ENCODE results near the gene BDNF. TPM values are rescaled to one million over a fixed set of nuclear protein-coding genes. Genes with fewer than 3 reads are reported as not detected.

The BDNF gene
- total RNA-seq, 1 experiment from 2014 or later, result 8.3 TPM

GRCh38 chr11:27718346-27718862 lies 18.1 kb upstream of the BDNF start:
- CTCF ChIA-PET, result interaction anchor here (0.6 to 1.2 kb wide), 4 partner anchors 10 to 937 kb away, joined by 3 to 4 read pairs (median 4); no protein-coding TSS in a partner anchor
- peak; percentile 48 for DNase-seq
- no peaks in the 10 kb centered on the region for H3K9me3 Mint-ChIP-seq (ENCODE audit: low read depth, unreplicated experiment)
- no peak for TF ChIP-seq CTCF (IDR thresholded peaks at IDR 0.05; ENCODE audit: unreplicated experiment)
- H3K4me3 Mint-ChIP-seq (ENCODE audit: low read depth, unreplicated experiment), result peak overlapping the region; percentile 89
- H3K4me1 Mint-ChIP-seq (ENCODE audit: low read depth, unreplicated experiment), result peaks cover 15% of the 10 kb centered on the region
- H3K27me3 Mint-ChIP-seq (ENCODE audit: unreplicated experiment), result peaks cover 56% of the 10 kb centered on the region
- intact Hi-C loops (cut with micrococcal nuclease; ENCODE audit: unreplicated experiment), result loop anchor here (5.0 kb wide), 1 partner anchor 119 kb away; no protein-coding TSS in a partner anchor
- peaks cover 26% of the 10 kb centered on the region for H3K36me3 Mint-ChIP-seq (ENCODE audit: insufficient read depth, unreplicated experiment)
- no TSS peak for BruUV-seq (replicated peaks)
- H3K27ac Mint-ChIP-seq (ENCODE audit: unreplicated experiment), result peak overlapping the region; percentile 82

- Mint-ChIP-seq H3K4me3 (ENCODE audit: low read depth, unreplicated experiment) (peak overlapping the region; percentile 89), H3K9me3 (ENCODE audit: low read depth, unreplicated experiment) (no peaks in the 10 kb centered on the region), H3K27me3 (ENCODE audit: unreplicated experiment) (peaks cover 50% of the 10 kb centered on the region), H3K4me1 (ENCODE audit: low read depth, unreplicated experiment) (peaks cover 15% of the 10 kb centered on the region), H3K27ac (ENCODE audit: unreplicated experiment) (no peak overlapping the region), H3K36me3 (ENCODE audit: insufficient read depth, unreplicated experiment) (peaks cover 26% of the 10 kb centered on the region)
- BruUV-seq (replicated peaks), result no TSS peak
- DNase-seq, result no peak
- intact Hi-C loops (cut with micrococcal nuclease; ENCODE audit: unreplicated experiment), result loop anchor here (5.0 kb wide), 1 partner anchor 119 kb away; no protein-coding TSS in a partner anchor
- CTCF ChIA-PET, result interaction anchor here (0.6 to 1.3 kb wide), 8 partner anchors 18 to 1739 kb away, joined by 3 to 7 read pairs (median 3); partner anchors contain the start of gene BDNF
- TF ChIP-seq CTCF (IDR thresholded peaks at IDR 0.05; ENCODE audit: unreplicated experiment), result no peak
Observed at GRCh38 chr11:27717801-27718229, 17.6 kb upstream of the BDNF start.

GRCh38 chr11:27717377-27717776 lies 17.1 kb upstream of the BDNF start:
- intact Hi-C loops (cut with micrococcal nuclease; ENCODE audit: unreplicated experiment), result loop anchor here (5.0 kb wide), 1 partner anchor 120 kb away; no protein-coding TSS in a partner anchor
- Mint-ChIP-seq H3K27ac (ENCODE audit: unreplicated experiment) (no peak overlapping the region), H3K27me3 (ENCODE audit: unreplicated experiment) (peaks cover 46% of the 10 kb centered on the region), H3K9me3 (ENCODE audit: low read depth, unreplicated experiment) (no peaks in the 10 kb centered on the region), H3K36me3 (ENCODE audit: insufficient read depth, unreplicated experiment) (peaks cover 26% of the 10 kb centered on the region), H3K4me1 (ENCODE audit: low read depth, unreplicated experiment) (peaks cover 15% of the 10 kb centered on the region), H3K4me3 (ENCODE audit: low read depth, unreplicated experiment) (no peak overlapping the region)
- peak; percentile 31 for TF ChIP-seq CTCF (IDR thresholded peaks at IDR 0.05; ENCODE audit: unreplicated experiment)
- DNase-seq, result no peak
- CTCF ChIA-PET, result interaction anchor here (0.6 to 1.3 kb wide), 6 partner anchors 18 to 1740 kb away, joined by 3 to 7 read pairs (median 3); partner anchors contain the start of gene BDNF
- no TSS peak for BruUV-seq (replicated peaks)

DNA sequence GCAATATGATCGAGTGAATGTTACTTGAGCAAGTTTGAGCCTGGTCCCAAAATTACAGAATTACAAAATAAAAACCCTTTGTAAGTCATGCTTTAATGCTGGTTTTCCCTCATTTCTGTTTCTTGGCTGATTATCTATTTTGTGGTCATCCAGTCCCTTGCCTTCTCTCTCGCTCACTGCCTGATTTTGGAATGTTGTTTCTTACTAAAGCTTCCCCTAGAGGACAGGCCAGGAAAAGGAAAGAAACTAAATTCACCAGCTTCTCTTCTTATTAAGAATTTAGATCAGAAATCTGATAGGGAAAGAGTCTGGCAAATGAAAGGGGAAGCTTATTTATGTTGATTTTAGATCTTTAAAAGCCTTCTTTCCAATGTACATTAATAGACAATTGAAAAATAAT lies 16.6 kb upstream of the BDNF start:
- peaks cover 26% of the 10 kb centered on the region for H3K36me3 Mint-ChIP-seq (ENCODE audit: insufficient read depth, unreplicated experiment)
- peaks cover 15% of the 10 kb centered on the region for H3K4me1 Mint-ChIP-seq (ENCODE audit: low read depth, unreplicated experiment)
- intact Hi-C loops (cut with micrococcal nuclease; ENCODE audit: unreplicated experiment), result loop anchor here (5.0 kb wide), 1 partner anchor 120 kb away; no protein-coding TSS in a partner anchor
- no peak for TF ChIP-seq CTCF (IDR thresholded peaks at IDR 0.05; ENCODE audit: unreplicated experiment)
- peaks cover 40% of the 10 kb centered on the region for H3K27me3 Mint-ChIP-seq (ENCODE audit: unreplicated experiment)
- no peak overlapping the region for H3K4me3 Mint-ChIP-seq (ENCODE audit: low read depth, unreplicated experiment)
- no peak overlapping the region for H3K27ac Mint-ChIP-seq (ENCODE audit: unreplicated experiment)
- no peaks in the 10 kb centered on the region for H3K9me3 Mint-ChIP-seq (ENCODE audit: low read depth, unreplicated experiment)
- no TSS peak for BruUV-seq (replicated peaks)
- CTCF ChIA-PET, result interaction anchor here (1.0 to 1.3 kb wide), 2 partner anchors 18 to 429 kb away, joined by 3 to 7 read pairs; partner anchors contain the start of gene BDNF
- no peak for DNase-seq

Measured in Calu3 (cell line).